A549 (cell line): ENCODE data around the gene CDCA3. TPM values are rescaled to one million over a fixed set of nuclear protein-coding genes. Genes with fewer than 3 reads are reported as not detected.
A peak's percentile ranks its signal among the peaks of the same experiment; 100 is the strongest.
"Not testable (repeated sequence)": the region's sequence is repeated elsewhere in the genome, so short reads cannot be mapped to it uniquely, and the experiment has no call there.

Experiments
- ATAC-seq, 2 experiments: fragments of 200-7000 bp in 1 of 2; fragments of >200 bp in 1 of 2; cut with Nextera tagmentation in 1 of 2; cut with Tn5 transposase in 1 of 2; 3 replicates each; pipeline versions ENCODE4 v1.8.0 to v1.9.1; 2018 to 2020; ENCODE audit warnings: mild to moderate bottlenecking in 1 of 2, moderate library complexity in 1 of 2
- CTCF ChIA-PET: fragments of 300-600 bp; sonication (Branson Sonifier 250); formaldehyde crosslinking; extraction: SDS; loops from one replicate; lab custom pipeline; 2021; ENCODE audit warnings: antibody characterized with exemption, inconsistent platforms; lab: Yijun Ruan, JAX
- POLR2A ChIA-PET: fragments of 350-600 bp; formaldehyde crosslinking; extraction: SDS; loops from one replicate; lab custom pipeline; 2021; ENCODE audit warnings: antibody characterized with exemption, inconsistent platforms; lab: Yijun Ruan, JAX
- DNase-seq, 2 experiments: peaks; one replicate each; pipeline versions ENCODE4 v3.0.0 to v3.0.0-alpha.2; 2011 to 2016; ENCODE audit warnings: low read depth in 1 of 2, low spot score in 1 of 2
- FAIRE-seq: peaks from 2 replicates; lab custom pipeline; 2011; peaks lifted over from hg19 to GRCh38; lab: Jason Lieb, UNC
- H3K27ac ChIP-seq, 2 experiments: fragments of >200 bp; sonication (Bioruptor Twin); formaldehyde crosslinking; 3 replicates each; pipeline ENCODE4 v1.5.1; 2016 to 2017
- H3K4me1 ChIP-seq: fragments of >200 bp; sonication (Bioruptor Twin); formaldehyde crosslinking; 3 replicates; pipeline ENCODE4 v1.6.1; 2016
- H3K4me2 ChIP-seq: fragments of >200 bp; sonication (Bioruptor Twin); formaldehyde crosslinking; 3 replicates; pipeline ENCODE4 v1.6.1; 2016
- H3K4me3 ChIP-seq: fragments of >200 bp; sonication (Bioruptor Twin); formaldehyde crosslinking; 3 replicates; pipeline ENCODE4 v1.5.1; 2016
- H3K9me3 ChIP-seq: fragments of >200 bp; sonication (Bioruptor Twin); formaldehyde crosslinking; 3 replicates; pipeline ENCODE4 v1.6.1; 2016
- ATOH8 ChIP-seq: fragments of 250-450 bp; sonication (Bioruptor Pico); IDR thresholded peaks from 2 replicates; pipeline ENCODE4 v1.5.0; 2020; ENCODE audit warnings: low read depth, mild to moderate bottlenecking, moderate library complexity
- BCL3 ChIP-seq: fragments of >200 bp; sonication (Bioruptor Twin); formaldehyde crosslinking; IDR thresholded peaks from 3 replicates; pipeline ENCODE4 v1.6.1; 2016
- BHLHE40 ChIP-seq: IDR thresholded peaks from 2 replicates; pipeline ENCODE4 v1.6.1; 2012; ENCODE audit warnings: low read depth, low read length, inconsistent platforms
- CEBPB ChIP-seq, 2 experiments: fragments of >200 bp in 1 of 2; sonication (Bioruptor Twin) in 1 of 2; formaldehyde crosslinking in 1 of 2; IDR thresholded peaks; 2 replicates each; pipeline ENCODE4 v1.6.1; 2012 to 2016
- CHD4 ChIP-seq: fragments of 200-600 bp; sonication (generic); IDR thresholded peaks from 2 replicates; pipeline ENCODE4 v1.6.1; 2016; ENCODE audit warnings: antibody characterized with exemption, mild to moderate bottlenecking, borderline replicate concordance
- EHF ChIP-seq: fragments of 250-450 bp; sonication (Bioruptor Pico); IDR thresholded peaks from 2 replicates; pipeline ENCODE4 v1.5.0; 2020; ENCODE audit warnings: mild to moderate bottlenecking
- EHMT2 ChIP-seq: fragments of 200-600 bp; sonication (generic); IDR thresholded peaks from 2 replicates; pipeline ENCODE4 v1.6.1; 2016; ENCODE audit warnings: antibody characterized with exemption, low read depth, mild to moderate bottlenecking, moderate library complexity
- ELK1 ChIP-seq: fragments of 150-350 bp; IDR thresholded peaks from 2 replicates; pipeline ENCODE4 v1.6.1; 2014; ENCODE audit warnings: low read depth, mild to moderate bottlenecking, low read length
- FOSB ChIP-seq: fragments of 250-450 bp; sonication (Bioruptor Pico); IDR thresholded peaks from 2 replicates; pipeline ENCODE4 v1.5.0; 2020; ENCODE audit warnings: mild to moderate bottlenecking, moderate library complexity
- FOXS1 ChIP-seq: fragments of 250-450 bp; sonication (Bioruptor Pico); IDR thresholded peaks from 2 replicates; pipeline ENCODE4 v1.5.0; 2020; ENCODE audit warnings: mild to moderate bottlenecking, moderate library complexity
- HDAC2 ChIP-seq: fragments of 200-600 bp; sonication (generic); IDR thresholded peaks from 2 replicates; pipeline ENCODE4 v1.6.1; 2016
- HES2 ChIP-seq: fragments of >200 bp; sonication (Bioruptor Twin); formaldehyde crosslinking; IDR thresholded peaks from 2 replicates; pipeline ENCODE4 v1.6.1; 2016
- HEYL ChIP-seq: fragments of 250-450 bp; sonication (Bioruptor Pico); IDR thresholded peaks from 2 replicates; pipeline ENCODE4 v1.8.0; 2021; ENCODE audit warnings: mild to moderate bottlenecking, moderate library complexity
- HOXB13 ChIP-seq: fragments of 250-450 bp; sonication (Bioruptor Pico); IDR thresholded peaks from 2 replicates; pipeline ENCODE4 v1.5.0; 2020; ENCODE audit warnings: low read depth, mild to moderate bottlenecking, moderate library complexity
- HOXB5 ChIP-seq: fragments of 250-450 bp; sonication (Bioruptor Pico); IDR thresholded peaks from 2 replicates; pipeline ENCODE4 v1.5.0; 2020; ENCODE audit warnings: mild to moderate bottlenecking, moderate library complexity
- JUNB ChIP-seq: fragments of >200 bp; sonication (Bioruptor Twin); formaldehyde crosslinking; IDR thresholded peaks from 2 replicates; pipeline ENCODE4 v1.6.1; 2016
- MAFK ChIP-seq: fragments of 450-650 bp; IDR thresholded peaks from 2 replicates; pipeline ENCODE4 v1.6.1; 2014; ENCODE audit not compliant: partially characterized antibody
- MAX ChIP-seq: IDR thresholded peaks from 2 replicates; pipeline ENCODE4 v1.6.1; 2012
- NPAS2 ChIP-seq: fragments of 250-450 bp; sonication (Bioruptor Pico); IDR thresholded peaks from 2 replicates; pipeline ENCODE4 v1.8.0; 2022; ENCODE audit warnings: mild to moderate bottlenecking, moderate library complexity, borderline replicate concordance
- NR3C1 ChIP-seq: fragments of >200 bp; sonication (Bioruptor Twin); formaldehyde crosslinking; IDR thresholded peaks from 3 replicates; pipeline ENCODE4 v1.6.1; 2017
- RARB ChIP-seq: fragments of 250-450 bp; sonication (Bioruptor Pico); IDR thresholded peaks from 2 replicates; pipeline ENCODE4 v1.8.0; 2021; ENCODE audit warnings: mild to moderate bottlenecking, moderate library complexity
- RFX5 ChIP-seq: fragments of 450-650 bp; IDR thresholded peaks from 2 replicates; pipeline ENCODE4 v1.7.1; 2014; ENCODE audit warnings: antibody characterized with exemption, mild to moderate bottlenecking, moderate library complexity
- TP53 ChIP-seq: fragments of 250-450 bp; sonication (Bioruptor Pico); IDR thresholded peaks from 2 replicates; pipeline ENCODE4 v1.5.0; 2021; ENCODE audit warnings: mild to moderate bottlenecking, moderate library complexity
- ZNF302 ChIP-seq: fragments of 250-450 bp; sonication (Bioruptor Pico); IDR thresholded peaks from 2 replicates; pipeline ENCODE4 v1.9.0; 2021; ENCODE audit warnings: inconsistent platforms, mild to moderate bottlenecking, moderate library complexity
- ZSCAN20 ChIP-seq: fragments of 250-450 bp; sonication (Bioruptor Pico); IDR thresholded peaks from 2 replicates; pipeline ENCODE4 v1.8.0; 2022; ENCODE audit warnings: mild to moderate bottlenecking, moderate library complexity
- WGBS: methylation state at CpG from one replicate; pipeline ENCODE4 v1.1.6; 2017; ENCODE audit errors: missing lambda C conversion rate; 5-methylcytosine and 5-hydroxymethylcytosine counted together
- polyA plus RNA-seq, 4 experiments: library from polyadenylated mRNA; depleted of rRNA in 3 of 4; stranded (reverse); fragments of >200 nt; fragmentation: RNase III in 1 of 4; extraction: RNeasy Plus Mini Kit Qiagen cat#74134 plus additional on column Dnase treatment in 1 of 4; gene quantifications; 2 replicates in 3 of 4; 3 replicates in 1 of 4; pipeline ENCODE4 v1.2.3, GENCODE V29; 2011 to 2017

Gene CDCA3
- polyA plus RNA-seq, 2 of the 4 experiments (the other 2 are of a cell fraction) = 57.5 to 80.2 TPM

GRCh38 chr12:6886206-6886999, 35.3 kb upstream of the CDCA3 start:
- DNase-seq, FAIRE-seq, ATAC-seq, H3K4me3 ChIP-seq, H3K9me3 ChIP-seq: not testable (repeated sequence)
- H3K27ac ChIP-seq = peak overlapping the region; percentile 91 to 94
- ChIA-PET POLR2A (interaction anchor here (0.6 to 0.7 kb wide), 2 partner anchors 14 to 73 kb away, joined by 3 read pairs; no protein-coding TSS in a partner anchor), CTCF (interaction anchor here (0.6 to 9.5 kb wide), 4 partner anchors 11 to 50 kb away, joined by 3 to 399 read pairs (median 70); partner anchors contain the start of genes SPSB2 and TPI1)
- WGBS = 23% methylated on average over 14 of the region's 15 CpGs
- TF ChIP-seq ZNF302 (CRISPR knock-in tag) = peak; percentile 98
- peak; percentile 79; the same call in 1 of the 2 replicates for TF ChIP-seq ATOH8 (CRISPR knock-in tag)
- TF ChIP-seq NPAS2 (CRISPR knock-in tag) = peak; percentile 87
- peak; percentile 99 for TF ChIP-seq HEYL (CRISPR knock-in tag)
- TF ChIP-seq EHF = peak; percentile 98
- TF ChIP-seq MAX = peak; percentile 51; the same call in 1 of the 2 replicates
- TF ChIP-seq HOXB13 (CRISPR knock-in tag) = peak; percentile 94
- TF ChIP-seq FOXS1 (CRISPR knock-in tag) = peak; percentile 97; the same call in 1 of the 2 replicates
- peak; percentile 100 for TF ChIP-seq ZSCAN20 (CRISPR knock-in tag)
- peak; percentile 97 for TF ChIP-seq HOXB5 (CRISPR knock-in tag)
- peak overlapping the region; percentile 56 for H3K4me2 ChIP-seq
- H3K4me1 ChIP-seq = peaks cover 53% of the 10 kb centered on the region

GRCh38 chr12:6884539-6884938, 33.5 kb upstream of the CDCA3 start:
- no peak overlapping the region for H3K4me3 ChIP-seq
- peak overlapping the region; percentile 84 to 91; a peak in 4 of 6 replicates for H3K27ac ChIP-seq
- H3K4me1 ChIP-seq = peaks cover 60% of the 10 kb centered on the region
- FAIRE-seq = no peak
- WGBS = 88% methylated on average over 22 of the region's 22 CpGs
- CTCF ChIA-PET = interaction anchor here (0.6 to 17.9 kb wide), 5 partner anchors 6 to 1049 kb away, joined by 3 to 399 read pairs (median 4); partner anchors contain the start of gene SPSB2
- H3K9me3 ChIP-seq = no peaks in the 10 kb centered on the region
- no peak overlapping the region for H3K4me2 ChIP-seq
- TF ChIP-seq BCL3 = no peak
- no peak for TF ChIP-seq CEBPB (IDR thresholded peaks at IDR 0.05)
- no peak for TF ChIP-seq HDAC2
- no peak for TF ChIP-seq EHMT2
- TF ChIP-seq HES2 = no peak
- no peak for TF ChIP-seq HOXB5 (CRISPR knock-in tag)
- TF ChIP-seq RARB (CRISPR knock-in tag) = no peak
- no peak for TF ChIP-seq TP53 (CRISPR knock-in tag)
- TF ChIP-seq FOXS1 (CRISPR knock-in tag) = no peak
- no peak for TF ChIP-seq ELK1
- no peak for TF ChIP-seq ZSCAN20 (CRISPR knock-in tag)
- TF ChIP-seq CHD4 = no peak
- TF ChIP-seq NR3C1 = no peak
- no peak for TF ChIP-seq JUNB
- no peak for TF ChIP-seq FOSB (CRISPR knock-in tag)
- no peak for TF ChIP-seq RFX5
- TF ChIP-seq BHLHE40 = no peak
- no peak for TF ChIP-seq MAFK
- TF ChIP-seq ATOH8 (CRISPR knock-in tag) = no peak
- no peak for TF ChIP-seq NPAS2 (CRISPR knock-in tag)
- ATAC-seq = no peak
- POLR2A ChIA-PET = interaction anchor here (0.7 to 1.4 kb wide), 2 partner anchors 11 to 18 kb away, joined by 4 to 6 read pairs; partner anchors contain the start of gene SPSB2
- DNase-seq = no peak
